ENCODE data around the gene C2CD2. TPM values are rescaled to one million over a fixed set of nuclear protein-coding genes. Genes with fewer than 3 reads are reported as not detected.

Gene C2CD2
- total and polyA plus RNA-seq, 2 of the 4 experiments (the other 2 are of a cell fraction) = 15.6 to 25.3 TPM

DNA sequence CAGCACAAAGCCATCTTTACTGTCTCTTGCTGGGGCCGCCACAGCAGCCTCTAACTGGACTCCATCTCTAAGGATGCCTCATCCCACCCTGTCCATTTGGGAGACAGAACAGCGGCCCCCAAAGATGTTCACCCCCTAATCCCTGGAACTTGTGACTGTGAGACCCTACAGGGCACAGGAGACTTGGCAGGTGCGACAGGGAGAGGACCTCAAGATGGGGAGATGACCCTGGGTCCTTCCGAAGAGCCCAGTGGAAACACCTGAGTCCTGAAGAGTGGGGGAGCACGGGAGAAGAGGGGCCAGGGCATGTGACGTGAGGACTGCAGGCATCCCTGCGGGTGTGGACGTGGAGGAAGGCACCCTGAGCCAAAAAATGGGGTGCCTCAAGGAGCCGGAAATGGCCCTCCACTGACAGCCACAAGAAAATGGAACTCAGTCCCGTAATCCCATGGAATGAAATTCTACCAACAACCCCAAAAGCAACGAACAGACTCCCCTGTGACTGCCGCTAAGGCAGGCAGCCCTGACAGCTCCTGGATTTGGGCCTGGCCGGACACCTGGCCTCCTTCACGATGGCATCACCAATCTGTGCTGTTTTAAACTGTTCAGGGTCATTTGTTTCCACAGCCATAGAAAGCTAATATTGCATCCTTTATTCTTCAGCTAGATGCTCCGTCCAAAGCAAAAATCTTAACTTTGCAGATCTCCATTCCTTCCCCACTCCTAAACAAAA is 34.0 kb downstream of the C2CD2 start:
- Histone ChIP-seq H2AK9ac (replicated peaks; ENCODE audit: low read depth, low read length, poor library complexity) (no peak overlapping the region), H2BK20ac (ENCODE audit: low read depth, low read length) (no peak overlapping the region), H3K4me3 (ENCODE audit: insufficient read depth, low read depth, low read length) (no peak overlapping the region), H3K4me1 (ENCODE audit: control insufficient read depth, insufficient read depth, low read length) (peaks cover 7% of the 10 kb centered on the region), H3K9me3 (ENCODE audit: control insufficient read depth, insufficient read depth, low read length) (no peaks in the 10 kb centered on the region), H3K9ac (ENCODE audit: low read depth, low read length) (no peak overlapping the region), H4K5ac (ENCODE audit: low read depth, low read length) (no peak overlapping the region), H3K18ac (ENCODE audit: low read depth, low read length) (no peak overlapping the region), H3K9me1 (ENCODE audit: insufficient read depth, low read length) (peaks cover 8% of the 10 kb centered on the region), H3K4me2 (ENCODE audit: low read depth, low read length) (no peak overlapping the region), H3K79me1 (ENCODE audit: low read depth in 1 of 2, low read length in 2 of 2) (peaks cover 2 to 27% of the 10 kb centered on the region in 2 experiments; a peak in 3 of 4 replicates), H2BK15ac (ENCODE audit: low read depth, low read length) (no peak overlapping the region), H4K20me1 (ENCODE audit: insufficient read depth, low read length) (no peaks in the 10 kb centered on the region), H2AFZ (replicated peaks; ENCODE audit: low read length, poor library complexity) (no peak overlapping the region), H3K56ac (ENCODE audit: extremely low read depth, insufficient read depth, low read length) (no peak overlapping the region), H3K4ac (ENCODE audit: low read depth, low read length) (no peak overlapping the region), H2BK120ac (ENCODE audit: low read depth, low read length) (no peak overlapping the region), H3K27ac (ENCODE audit: insufficient read depth, low read length) (no peak overlapping the region), H3K23ac (ENCODE audit: low read depth, low read length) (no peak overlapping the region), H3K27me3 (ENCODE audit: control insufficient read depth, insufficient read depth, low read length) (no peaks in the 10 kb centered on the region), H2AK5ac (ENCODE audit: low read depth, low read length) (no peak overlapping the region), H2BK5ac (ENCODE audit: low read depth, low read length, poor library complexity, severe bottlenecking) (no peak overlapping the region), H4K8ac (ENCODE audit: low read depth in 2 of 2, low read length in 2 of 2) (no peak overlapping the region), H4K91ac (ENCODE audit: insufficient read depth, low read depth, low read length) (no peak overlapping the region), H3K36me3 (ENCODE audit: control insufficient read depth, insufficient read depth, low read length) (peaks cover 28% of the 10 kb centered on the region), H3K14ac (replicated peaks; ENCODE audit: low read depth, low read length) (no peak overlapping the region)
- ChIA-PET POLR2A (ENCODE audit: unreplicated experiment) (no interaction called here), CTCF (no interaction called here)
- DNase-seq (no peak), ATAC-seq (ENCODE audit: low read depth) (no peak)
- no TSS peak for BruUV-seq (replicated peaks)
- dilution Hi-C loops (cut with HindIII; ENCODE audit: low sequenced_read_pairs, unreplicated experiment) = no loop called here
- 94% methylated on average over 5 of the region's 15 CpGs; no CpG with 5 or more reads in 1 of the 2 experiments for WGBS, 2 experiments (ENCODE audit: extremely low coverage in 2 of 2, insufficient read length in 1 of 2)
- intact Hi-C loops (cut with micrococcal nuclease) = no loop called here
- TF ChIP-seq POLR2A (IDR thresholded peaks at IDR 0.05; ENCODE audit: low read depth, low read length) (no peak), FOS (IDR thresholded peaks at IDR 0.05; ENCODE audit: low read depth, low read length) (no peak), MAFK (IDR thresholded peaks at IDR 0.05; ENCODE audit: low read depth, low read length) (no peak), CEBPB (IDR thresholded peaks at IDR 0.05; ENCODE audit: low read depth, low read length) (no peak), NFE2L2 (IDR thresholded peaks at IDR 0.05; ENCODE audit: low read depth, low read length) (no peak), MAZ (IDR thresholded peaks at IDR 0.05; ENCODE audit: borderline replicate concordance, low read depth, low read length) (no peak), BHLHE40 (IDR thresholded peaks at IDR 0.05; ENCODE audit: low read depth, low read length) (no peak), RCOR1 (IDR thresholded peaks at IDR 0.05; ENCODE audit: insufficient replicate concordance, low read length) (no peak), RAD21 (IDR thresholded peaks at IDR 0.05; ENCODE audit: low read length) (no peak), SMC3 (IDR thresholded peaks at IDR 0.05; ENCODE audit: low read depth, low read length) (no peak), CHD1 (IDR thresholded peaks at IDR 0.05; ENCODE audit: low read depth, low read length) (no peak), MXI1 (IDR thresholded peaks at IDR 0.05; ENCODE audit: borderline replicate concordance, low read depth, low read length) (no peak), RFX5 (IDR thresholded peaks at IDR 0.05; ENCODE audit: low read depth, low read length) (no peak)
- TF ChIP-seq, protein P1, sequence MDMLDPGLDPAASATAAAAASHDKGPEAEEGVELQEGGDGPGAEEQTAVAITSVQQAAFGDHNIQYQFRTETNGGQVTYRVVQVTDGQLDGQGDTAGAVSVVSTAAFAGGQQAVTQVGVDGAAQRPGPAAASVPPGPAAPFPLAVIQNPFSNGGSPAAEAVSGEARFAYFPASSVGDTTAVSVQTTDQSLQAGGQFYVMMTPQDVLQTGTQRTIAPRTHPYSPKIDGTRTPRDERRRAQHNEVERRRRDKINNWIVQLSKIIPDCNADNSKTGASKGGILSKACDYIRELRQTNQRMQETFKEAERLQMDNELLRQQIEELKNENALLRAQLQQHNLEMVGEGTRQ (IDR thresholded peaks at IDR 0.05; ENCODE audit: low read depth, low read length) = no peak
- TF ChIP-seq, protein P2, sequence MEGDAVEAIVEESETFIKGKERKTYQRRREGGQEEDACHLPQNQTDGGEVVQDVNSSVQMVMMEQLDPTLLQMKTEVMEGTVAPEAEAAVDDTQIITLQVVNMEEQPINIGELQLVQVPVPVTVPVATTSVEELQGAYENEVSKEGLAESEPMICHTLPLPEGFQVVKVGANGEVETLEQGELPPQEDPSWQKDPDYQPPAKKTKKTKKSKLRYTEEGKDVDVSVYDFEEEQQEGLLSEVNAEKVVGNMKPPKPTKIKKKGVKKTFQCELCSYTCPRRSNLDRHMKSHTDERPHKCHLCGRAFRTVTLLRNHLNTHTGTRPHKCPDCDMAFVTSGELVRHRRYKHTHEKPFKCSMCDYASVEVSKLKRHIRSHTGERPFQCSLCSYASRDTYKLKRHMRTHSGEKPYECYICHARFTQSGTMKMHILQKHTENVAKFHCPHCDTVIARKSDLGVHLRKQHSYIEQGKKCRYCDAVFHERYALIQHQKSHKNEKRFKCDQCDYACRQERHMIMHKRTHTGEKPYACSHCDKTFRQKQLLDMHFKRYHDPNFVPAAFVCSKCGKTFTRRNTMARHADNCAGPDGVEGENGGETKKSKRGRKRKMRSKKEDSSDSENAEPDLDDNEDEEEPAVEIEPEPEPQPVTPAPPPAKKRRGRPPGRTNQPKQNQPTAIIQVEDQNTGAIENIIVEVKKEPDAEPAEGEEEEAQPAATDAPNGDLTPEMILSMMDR (conservative IDR thresholded peaks at IDR 0.05; ENCODE audit: low read depth, low read length) = no peak
- TF ChIP-seq, protein P3, sequence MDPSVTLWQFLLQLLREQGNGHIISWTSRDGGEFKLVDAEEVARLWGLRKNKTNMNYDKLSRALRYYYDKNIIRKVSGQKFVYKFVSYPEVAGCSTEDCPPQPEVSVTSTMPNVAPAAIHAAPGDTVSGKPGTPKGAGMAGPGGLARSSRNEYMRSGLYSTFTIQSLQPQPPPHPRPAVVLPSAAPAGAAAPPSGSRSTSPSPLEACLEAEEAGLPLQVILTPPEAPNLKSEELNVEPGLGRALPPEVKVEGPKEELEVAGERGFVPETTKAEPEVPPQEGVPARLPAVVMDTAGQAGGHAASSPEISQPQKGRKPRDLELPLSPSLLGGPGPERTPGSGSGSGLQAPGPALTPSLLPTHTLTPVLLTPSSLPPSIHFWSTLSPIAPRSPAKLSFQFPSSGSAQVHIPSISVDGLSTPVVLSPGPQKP (IDR thresholded peaks at IDR 0.05; ENCODE audit: borderline replicate concordance, low read depth, low read length) = no peak
- in situ Hi-C loops (cut with MboI; ENCODE audit: low sequenced_read_pairs) = no loop called here
